Activated CD4-positive, alpha-beta T cell treated with anti-CD3 and anti-CD28 coated beads for 36 hours (primary cell): ENCODE results near the gene AGXT2. TPM values are rescaled to one million over a fixed set of nuclear protein-coding genes. Genes with fewer than 3 reads are reported as not detected.
A peak's percentile ranks its signal among the peaks of the same experiment; 100 is the strongest.
"Not testable (repeated sequence)": the region's sequence is repeated elsewhere in the genome, so short reads cannot be mapped to it uniquely, and the experiment has no call there.

ENCODE experiments used
- ATAC-seq: fragments of 200-7000 bp; cut with Tn5 transposase; one replicate; pipeline ENCODE4 v1.10.0; 2021; ENCODE audit warnings: mild to moderate bottlenecking, moderate library complexity
- CTCF ChIA-PET: fragments of 350-600 bp; sonication (Branson Sonifier 250); formaldehyde crosslinking; loops from one replicate; lab custom pipeline; 2021; ENCODE audit warnings: antibody characterized with exemption; lab: Charles Lee
- POLR2A ChIA-PET: fragments of 350-600 bp; sonication (Branson Sonifier 250); formaldehyde crosslinking; loops from one replicate; lab custom pipeline; 2021; ENCODE audit warnings: antibody characterized with exemption, inconsistent platforms; lab: Charles Lee
- DNase-seq: peaks from one replicate; pipeline ENCODE4 v3.0.0-alpha.2; 2020
- H3K27ac Mint-ChIP-seq: one replicate; pipeline ENCODE4 v1.8.0; 2021; ENCODE audit warnings: mixed read lengths
- H3K27me3 Mint-ChIP-seq: one replicate; pipeline ENCODE4 v1.8.0; 2021; ENCODE audit warnings: mixed read lengths
- H3K36me3 Mint-ChIP-seq: one replicate; pipeline ENCODE4 v1.8.0; 2021; ENCODE audit warnings: low read depth, mixed read lengths
- H3K4me1 Mint-ChIP-seq: one replicate; pipeline ENCODE4 v1.8.0; 2021; ENCODE audit warnings: mixed read lengths
- H3K4me3 Mint-ChIP-seq: one replicate; pipeline ENCODE4 v1.8.0; 2021; ENCODE audit warnings: mild to moderate bottlenecking, moderate library complexity, mixed read lengths
- H3K9me3 Mint-ChIP-seq: one replicate; pipeline ENCODE4 v1.8.0; 2021; ENCODE audit warnings: low read depth, mixed read lengths
- intact Hi-C, 2 experiments: fragments of 100-400 bp; cut with DNase I in 1 of 2; cut with micrococcal nuclease in 1 of 2; formaldehyde crosslinking; loops; one replicate each; pipeline versions ENCODE4 v1.14.2 to v1.15.1; 2022 to 2024; cut with DNase I, micrococcal nuclease
- total RNA-seq, 2 experiments: library from RNA; stranded (reverse); gene quantifications; one replicate each; pipeline ENCODE4 v1.2.3, GENCODE V29; 2021

Gene AGXT2
- total RNA-seq, 2 experiments from 2014 or later = not detected

GRCh38 chr5:35050541-35051126 is 2.9 kb upstream of the AGXT2 start:
- ChIA-PET CTCF (no interaction called here), POLR2A (no interaction called here)
- H3K36me3 Mint-ChIP-seq = no peaks in the 10 kb centered on the region
- no peaks in the 10 kb centered on the region for H3K9me3 Mint-ChIP-seq
- intact Hi-C loops = no loop called here
- H3K4me3 Mint-ChIP-seq = no peak overlapping the region
- no peak overlapping the region for H3K27ac Mint-ChIP-seq
- ATAC-seq (no peak), DNase-seq (no peak)
- no peaks in the 10 kb centered on the region for H3K4me1 Mint-ChIP-seq
- H3K27me3 Mint-ChIP-seq = peaks cover 36% of the 10 kb centered on the region

- ChIA-PET CTCF (interaction anchor here (0.7 kb wide), 1 partner anchor 1340 kb away, joined by 4 read pairs; no protein-coding TSS in a partner anchor), POLR2A (no interaction called here)
- H3K4me1 Mint-ChIP-seq = no peaks in the 10 kb centered on the region
- ATAC-seq (no peak), DNase-seq (no peak)
- H3K4me3 Mint-ChIP-seq = no peak overlapping the region
- no peak overlapping the region for H3K27ac Mint-ChIP-seq
- H3K9me3 Mint-ChIP-seq = no peaks in the 10 kb centered on the region
- H3K36me3 Mint-ChIP-seq = no peaks in the 10 kb centered on the region
- H3K27me3 Mint-ChIP-seq = peaks cover 29% of the 10 kb centered on the region
- intact Hi-C loops = no loop called here
Measured at GRCh38 chr5:35048910-35049309, 1.2 kb upstream of the AGXT2 start.

DNA sequence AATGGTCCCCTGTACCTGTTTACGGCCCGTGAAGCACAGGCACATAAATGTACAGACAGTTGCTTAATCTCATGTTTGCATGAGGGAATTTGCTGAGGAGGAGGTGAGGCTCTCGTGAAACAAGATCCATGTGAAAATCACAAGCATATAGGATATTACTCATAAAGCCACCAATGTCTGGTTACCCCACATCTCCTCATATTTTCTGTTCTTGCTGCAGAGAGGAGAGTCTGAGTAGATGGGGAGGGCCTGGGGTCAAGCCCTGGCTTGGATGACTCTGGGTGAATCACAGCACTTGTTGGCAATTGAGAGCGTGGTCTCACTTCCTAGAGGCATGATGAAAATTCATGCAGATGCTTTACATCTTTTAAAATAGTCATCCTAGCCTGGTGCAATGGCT is 975 bp downstream of the AGXT2 start:
- peak; percentile 64 for ATAC-seq

DNA sequence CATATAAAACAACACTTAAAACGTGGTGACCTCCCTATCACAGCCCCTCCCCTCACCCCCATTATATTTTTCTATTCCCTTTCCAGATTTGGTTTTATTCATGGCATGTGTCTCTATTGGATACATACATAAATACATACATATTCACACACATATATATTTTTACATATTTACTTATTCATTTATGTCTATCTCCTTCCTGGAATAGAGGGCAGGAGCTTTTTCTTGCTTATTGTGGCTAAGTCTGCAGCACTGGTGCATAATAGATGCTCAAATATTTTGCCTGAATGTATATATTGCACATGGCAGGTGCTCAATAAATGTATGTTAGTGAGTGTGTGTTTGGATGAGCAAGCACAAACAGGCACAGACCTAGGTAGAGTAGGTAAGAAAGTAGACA is 2.5 kb downstream of the AGXT2 start:
- DNase-seq (no peak), ATAC-seq (no peak)
- Mint-ChIP-seq H3K27ac (no peak overlapping the region), H3K9me3 (no peaks in the 10 kb centered on the region), H3K27me3 (peaks cover 29% of the 10 kb centered on the region), H3K4me1 (no peaks in the 10 kb centered on the region), H3K4me3 (no peak overlapping the region), H3K36me3 (no peaks in the 10 kb centered on the region)
- ChIA-PET CTCF (no interaction called here), POLR2A (no interaction called here)
- intact Hi-C loops = no loop called here

More for the DNA sequence above, 975 bp downstream of the AGXT2 start:
- Mint-ChIP-seq H3K4me1 (no peaks in the 10 kb centered on the region), H3K4me3 (no peak overlapping the region), H3K9me3 (no peaks in the 10 kb centered on the region), H3K27ac (no peak overlapping the region), H3K27me3 (peaks cover 26% of the 10 kb centered on the region), H3K36me3 (no peaks in the 10 kb centered on the region)
- ChIA-PET POLR2A (no interaction called here), CTCF (no interaction called here)
- no peak for DNase-seq
- intact Hi-C loops = no loop called here

DNA sequence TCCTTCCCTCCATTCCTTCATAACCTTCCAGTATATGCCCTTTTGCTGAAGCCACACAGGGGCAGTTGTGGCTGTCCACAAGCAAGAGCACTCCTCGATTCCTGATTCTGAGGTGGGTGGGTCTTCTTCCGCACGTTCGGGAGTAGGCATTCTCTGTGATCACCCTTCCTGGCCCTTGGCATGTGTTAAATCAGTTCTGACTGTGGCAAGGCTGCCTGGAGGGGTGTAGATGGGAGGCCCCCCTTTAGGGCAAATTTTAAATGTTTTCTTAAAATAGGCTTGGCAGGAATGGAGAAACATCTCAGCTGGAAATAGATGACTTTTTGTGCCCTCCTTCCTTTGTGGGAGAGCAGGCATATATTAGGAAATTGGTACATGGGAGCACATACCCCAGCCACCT is 3.1 kb downstream of the AGXT2 start:
- CTCF ChIA-PET = interaction anchor here (0.5 kb wide), 1 partner anchor 459 kb away, joined by 4 read pairs; no protein-coding TSS in a partner anchor
- DNase-seq = no peak
- no peaks in the 10 kb centered on the region for H3K9me3 Mint-ChIP-seq
- POLR2A ChIA-PET = no interaction called here
- no peak overlapping the region for H3K27ac Mint-ChIP-seq
- intact Hi-C loops = no loop called here
- peaks cover 33% of the 10 kb centered on the region for H3K27me3 Mint-ChIP-seq
- H3K4me1 Mint-ChIP-seq = no peaks in the 10 kb centered on the region
- no peaks in the 10 kb centered on the region for H3K36me3 Mint-ChIP-seq
- no peak overlapping the region for H3K4me3 Mint-ChIP-seq
- no peak for ATAC-seq

DNA sequence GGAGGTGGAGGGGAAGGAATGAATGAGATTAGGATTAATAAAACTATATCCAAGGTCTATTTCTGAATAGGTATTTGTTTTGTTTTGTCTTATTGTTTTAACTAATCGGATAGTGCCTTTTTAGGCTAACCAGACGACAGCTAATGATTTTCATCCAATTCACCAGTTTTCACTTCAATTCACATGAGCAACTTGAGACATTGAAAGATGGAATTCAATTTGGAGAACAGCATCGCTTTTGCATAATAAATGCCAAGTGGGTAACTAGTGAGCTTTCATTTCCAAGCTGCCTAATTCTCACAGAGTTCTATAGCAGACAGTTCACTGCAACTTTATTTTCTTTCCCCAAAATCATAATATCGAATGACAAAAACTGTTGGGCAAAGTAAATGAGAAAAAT is 5.0 kb downstream of the AGXT2 start:
- peaks cover 33% of the 10 kb centered on the region for H3K27me3 Mint-ChIP-seq
- no peak overlapping the region for H3K4me3 Mint-ChIP-seq
- CTCF ChIA-PET = interaction anchor here (1.0 to 1.2 kb wide), 2 partner anchors 10 to 39 kb away, joined by 3 to 5 read pairs; no protein-coding TSS in a partner anchor
- no peaks in the 10 kb centered on the region for H3K9me3 Mint-ChIP-seq
- DNase-seq = no peak
- intact Hi-C loops = no loop called here
- H3K36me3 Mint-ChIP-seq = no peaks in the 10 kb centered on the region
- H3K27ac Mint-ChIP-seq = no peak overlapping the region
- POLR2A ChIA-PET = no interaction called here
- no peak for ATAC-seq
- no peaks in the 10 kb centered on the region for H3K4me1 Mint-ChIP-seq

DNA sequence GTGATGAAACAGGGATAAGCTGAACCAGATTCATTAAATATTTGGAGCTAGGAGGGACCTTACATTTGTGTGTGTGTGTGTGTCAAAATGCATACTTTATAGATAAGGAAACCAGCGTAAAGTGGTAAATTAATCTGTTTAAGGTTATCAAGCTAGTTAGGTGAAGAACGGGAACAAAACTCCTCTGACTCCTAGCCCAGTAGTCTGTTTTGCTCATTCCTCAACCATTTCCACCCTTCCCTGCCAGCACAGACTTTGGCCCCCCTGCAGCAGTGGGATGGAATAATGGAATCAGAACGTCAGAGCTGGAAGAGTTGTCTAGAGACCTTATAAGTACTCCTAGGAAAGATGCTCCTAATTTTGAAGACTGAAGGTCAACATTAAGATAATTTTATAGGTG is 6.5 kb downstream of the AGXT2 start:
- DNase-seq (no peak), ATAC-seq (no peak)
- CTCF ChIA-PET = interaction anchor here (0.9 to 1.1 kb wide), 2 partner anchors 13 to 38 kb away, joined by 3 read pairs; no protein-coding TSS in a partner anchor
- no peak overlapping the region for H3K27ac Mint-ChIP-seq
- H3K36me3 Mint-ChIP-seq = no peaks in the 10 kb centered on the region
- POLR2A ChIA-PET = no interaction called here
- no peaks in the 10 kb centered on the region for H3K9me3 Mint-ChIP-seq
- intact Hi-C loops = no loop called here
- H3K4me1 Mint-ChIP-seq = no peaks in the 10 kb centered on the region
- no peak overlapping the region for H3K4me3 Mint-ChIP-seq
- H3K27me3 Mint-ChIP-seq = peaks cover 34% of the 10 kb centered on the region

- Mint-ChIP-seq H3K27ac (no peak overlapping the region), H3K4me1 (no peaks in the 10 kb centered on the region), H3K4me3 (no peak overlapping the region), H3K9me3 (no peaks in the 10 kb centered on the region), H3K36me3 (no peaks in the 10 kb centered on the region), H3K27me3 (peaks cover 34% of the 10 kb centered on the region)
- intact Hi-C loops = no loop called here
- ChIA-PET POLR2A (no interaction called here), CTCF (no interaction called here)
- ATAC-seq = no peak
- DNase-seq = no peak
Measured at GRCh38 chr5:35038891-35039290, 8.9 kb downstream of the AGXT2 start.

GRCh38 chr5:35036536-35036935 is 11.2 kb downstream of the AGXT2 start:
- H3K4me1 Mint-ChIP-seq = no peaks in the 10 kb centered on the region
- CTCF ChIA-PET = no interaction called here
- DNase-seq (no peak), ATAC-seq (no peak)
- H3K36me3 Mint-ChIP-seq = no peaks in the 10 kb centered on the region
- H3K27ac Mint-ChIP-seq = no peak overlapping the region
- peaks cover 30% of the 10 kb centered on the region for H3K27me3 Mint-ChIP-seq
- POLR2A ChIA-PET = no interaction called here
- no peaks in the 10 kb centered on the region for H3K9me3 Mint-ChIP-seq
- intact Hi-C loops = no loop called here
- no peak overlapping the region for H3K4me3 Mint-ChIP-seq

DNA sequence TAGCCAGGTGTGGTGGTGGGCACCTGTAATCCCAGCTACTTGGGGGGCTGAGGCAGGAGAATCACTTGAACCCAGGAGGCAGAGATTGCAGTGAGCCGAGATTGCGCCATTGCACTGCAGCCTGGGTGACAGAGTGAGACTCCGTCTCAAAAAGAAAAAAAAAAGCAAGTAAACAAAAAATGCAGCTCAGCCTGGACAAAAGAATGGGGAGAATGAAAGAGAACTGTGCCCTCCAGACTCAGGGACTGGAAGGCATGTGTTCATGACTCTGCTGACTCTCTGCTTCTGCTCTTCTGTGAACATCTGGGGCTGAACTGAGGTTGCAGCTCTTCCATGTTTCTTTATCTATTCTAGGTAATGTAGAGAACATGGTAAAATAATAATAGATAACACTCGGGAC is 11.8 kb downstream of the AGXT2 start:
- H3K36me3 Mint-ChIP-seq, H3K9me3 Mint-ChIP-seq, H3K27ac Mint-ChIP-seq, POLR2A ChIA-PET, DNase-seq, H3K4me3 Mint-ChIP-seq, H3K4me1 Mint-ChIP-seq, CTCF ChIA-PET, ATAC-seq, intact Hi-C loops: not testable (repeated sequence)
- H3K27me3 Mint-ChIP-seq = peaks cover 29% of the 10 kb centered on the region

DNA sequence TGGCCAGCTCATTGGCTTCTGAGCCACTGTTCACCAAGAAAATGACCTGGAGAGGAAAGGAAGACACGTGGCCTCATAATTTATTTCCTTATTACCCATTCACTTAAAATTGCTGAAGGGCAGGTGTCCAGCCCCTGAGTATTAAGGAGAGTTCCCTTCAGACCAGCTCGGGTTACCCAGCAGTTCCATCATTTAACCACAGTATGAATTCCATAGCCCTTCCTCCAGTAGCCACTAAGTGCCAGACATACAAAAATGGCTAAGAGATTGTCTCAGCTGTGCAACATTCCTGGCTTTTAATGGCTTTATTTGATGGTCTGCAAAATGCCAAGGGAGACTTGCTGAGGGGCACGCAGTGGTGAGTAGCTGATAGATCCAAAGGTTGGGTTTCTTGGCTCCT is 12.5 kb downstream of the AGXT2 start:
- no peak overlapping the region for H3K27ac Mint-ChIP-seq
- no peak for ATAC-seq
- no peaks in the 10 kb centered on the region for H3K4me1 Mint-ChIP-seq
- DNase-seq = no peak
- no peaks in the 10 kb centered on the region for H3K9me3 Mint-ChIP-seq
- no peaks in the 10 kb centered on the region for H3K36me3 Mint-ChIP-seq
- no peak overlapping the region for H3K4me3 Mint-ChIP-seq
- peaks cover 24% of the 10 kb centered on the region for H3K27me3 Mint-ChIP-seq
- ChIA-PET CTCF (no interaction called here), POLR2A (no interaction called here)
- intact Hi-C loops = no loop called here

- POLR2A ChIA-PET = no interaction called here
- no peak overlapping the region for H3K4me3 Mint-ChIP-seq
Measured at GRCh38 chr5:35032356-35032755, 15.4 kb downstream of the AGXT2 start.

More at GRCh38 chr5:35032356-35032755, 15.4 kb downstream of the AGXT2 start:
- no peaks in the 10 kb centered on the region for H3K36me3 Mint-ChIP-seq
- ATAC-seq (no peak), DNase-seq (no peak)
- intact Hi-C loops = no loop called here
- no peaks in the 10 kb centered on the region for H3K9me3 Mint-ChIP-seq
- CTCF ChIA-PET = interaction anchor here (0.6 to 1.1 kb wide), 3 partner anchors 10 to 235 kb away, joined by 3 to 5 read pairs (median 3); no protein-coding TSS in a partner anchor
- H3K27me3 Mint-ChIP-seq = peaks cover 20% of the 10 kb centered on the region
- H3K4me1 Mint-ChIP-seq = no peaks in the 10 kb centered on the region
- H3K27ac Mint-ChIP-seq = no peak overlapping the region
